Measurements from ENCODE around the gene MOAP1.

- TF ChIP-seq POLR2A (IDR thresholded peaks at IDR 0.05; ENCODE audit: low read length) (no peak), GATA1 (IDR thresholded peaks at IDR 0.05; ENCODE audit: low read depth, low read length) (no peak)
Observed at GRCh38 chr14:93135399-93135798, 49.3 kb downstream of the MOAP1 start.
